LNCaP clone FGC (cell line): Measurements from ENCODE around the gene GPD1.

Experiments
- DNase-seq: peaks from one replicate; pipeline ENCODE4 v3.0.0-alpha.2; 2011; ENCODE audit warnings: low read depth
- H3K4me3 ChIP-seq: 2 replicates; pipeline ENCODE4 v1.5.1; 2011; ENCODE audit warnings: mild to moderate bottlenecking, low read depth, low read length, control low read depth
- CTCF ChIP-seq: IDR thresholded peaks from 2 replicates; pipeline ENCODE4 v1.5.1; 2012; ENCODE audit warnings: mild to moderate bottlenecking; ENCODE audit not compliant: control insufficient read depth, insufficient read depth; ENCODE audit errors: extremely low read depth

The GPD1 gene

DNA sequence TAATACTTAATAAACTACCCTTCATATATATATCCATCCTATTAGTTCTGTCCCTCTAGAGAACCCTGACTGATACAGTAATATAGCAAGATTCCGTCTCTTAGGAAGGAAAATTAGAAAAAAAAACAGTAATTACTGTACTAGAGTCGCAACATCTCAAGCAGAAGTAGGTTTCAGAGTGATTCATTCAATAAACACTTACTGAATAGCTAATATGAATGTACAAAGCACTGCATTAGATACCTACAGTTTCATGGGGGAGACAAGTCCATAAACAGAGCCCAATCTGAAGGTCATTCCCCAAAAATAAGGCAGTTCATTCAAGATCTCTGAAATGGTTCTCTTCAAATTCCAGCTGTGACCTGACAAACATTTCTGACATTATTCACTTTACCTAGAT is 53.5 kb downstream of the GPD1 start:
- no peak overlapping the region for H3K4me3 ChIP-seq
- no peak for TF ChIP-seq CTCF
- no peak for DNase-seq

DNA sequence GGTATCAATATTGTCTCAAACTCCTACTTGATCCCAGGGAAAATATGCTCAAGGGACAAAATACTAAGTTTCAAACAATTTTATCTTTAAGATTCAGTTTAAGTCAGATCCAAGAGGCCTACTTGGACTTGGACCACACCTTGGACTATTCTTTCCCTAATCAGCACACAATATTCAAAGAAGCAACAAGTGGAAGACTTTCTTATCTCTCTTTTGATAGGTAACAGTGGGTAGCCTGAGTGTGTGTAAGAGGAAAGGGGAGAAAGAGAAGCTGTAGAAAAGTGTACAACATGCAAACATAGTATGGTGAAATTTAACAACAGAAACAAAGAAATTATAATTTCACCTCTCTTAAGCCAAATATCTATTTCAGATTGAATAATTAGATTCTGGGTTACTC is 56.8 kb downstream of the GPD1 start:
- H3K4me3 ChIP-seq, result no peak overlapping the region
- no peak for TF ChIP-seq CTCF

More for the DNA sequence above, 56.8 kb downstream of the GPD1 start:
- no peak for DNase-seq
